SJCRH30 (cell line): ENCODE data around the gene BEGAIN. TPM values are rescaled to one million over a fixed set of nuclear protein-coding genes. Genes with fewer than 3 reads are reported as not detected.

Experiments
- DNase-seq, 2 experiments: peaks; one replicate each; pipeline ENCODE4 v3.0.0-alpha.2; 2015 to 2020
- H3K27ac ChIP-seq: fragments of 250-450 bp; sonication (Bioruptor Pico); 2 replicates; pipeline ENCODE4 v1.5.1; 2020; ENCODE audit warnings: mild to moderate bottlenecking, moderate library complexity
- H3K27me3 ChIP-seq: fragments of 250-450 bp; sonication (Bioruptor Pico); 2 replicates; pipeline ENCODE4 v1.5.1; 2020; ENCODE audit warnings: mild to moderate bottlenecking, moderate library complexity
- H3K36me3 ChIP-seq: fragments of 250-450 bp; sonication (Bioruptor Pico); 2 replicates; pipeline ENCODE4 v1.5.1; 2020; ENCODE audit warnings: mild to moderate bottlenecking, moderate library complexity
- H3K4me1 ChIP-seq: fragments of 250-450 bp; sonication (Bioruptor Pico); 2 replicates; pipeline ENCODE4 v1.5.1; 2020; ENCODE audit warnings: mild to moderate bottlenecking, moderate library complexity
- H3K4me3 ChIP-seq: fragments of 250-450 bp; sonication (Bioruptor Pico); 2 replicates; pipeline ENCODE4 v1.5.1; 2020; ENCODE audit warnings: mild to moderate bottlenecking, moderate library complexity
- H3K9me3 ChIP-seq: fragments of 250-450 bp; sonication (Bioruptor Pico); replicated peaks from 2 replicates; pipeline ENCODE4 v1.5.1; 2020; ENCODE audit warnings: mild to moderate bottlenecking, moderate library complexity
- total RNA-seq: library from RNA; depleted of rRNA; stranded (reverse); fragments of >200 nt; shearing (Covaris generic); gene quantifications from 2 replicates; pipeline ENCODE4 v1.2.3, GENCODE V29; 2014

Gene BEGAIN
- total RNA-seq, 1 experiment from 2014 or later = 0.85 TPM

DNA sequence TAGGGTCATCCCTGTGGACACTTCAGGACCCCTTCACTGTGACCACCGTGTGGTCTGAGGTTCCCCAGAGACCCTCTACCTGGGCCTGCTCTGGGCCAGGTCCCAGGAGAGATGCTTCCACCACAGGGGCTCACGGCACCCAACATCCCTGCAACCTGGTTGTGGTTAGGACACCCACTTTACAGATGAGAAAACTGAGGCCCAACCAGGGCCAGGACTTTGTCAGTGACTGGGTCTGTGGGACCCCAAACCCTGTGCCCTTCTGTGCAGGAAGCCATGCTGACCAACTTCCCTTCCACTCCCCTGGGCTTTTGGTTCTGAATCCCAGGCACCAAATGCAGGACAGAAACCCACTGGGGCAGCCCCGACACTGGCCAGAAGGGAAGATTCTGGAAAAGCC is 21.6 kb downstream of the BEGAIN start:
- Histone ChIP-seq H3K27ac (no peak overlapping the region), H3K4me1 (no peaks in the 10 kb centered on the region), H3K27me3 (peaks cover 7% of the 10 kb centered on the region; the same call in 1 of the 2 replicates), H3K4me3 (no peak overlapping the region), H3K9me3 (no peaks in the 10 kb centered on the region), H3K36me3 (no peaks in the 10 kb centered on the region)
- no peak for DNase-seq

DNA sequence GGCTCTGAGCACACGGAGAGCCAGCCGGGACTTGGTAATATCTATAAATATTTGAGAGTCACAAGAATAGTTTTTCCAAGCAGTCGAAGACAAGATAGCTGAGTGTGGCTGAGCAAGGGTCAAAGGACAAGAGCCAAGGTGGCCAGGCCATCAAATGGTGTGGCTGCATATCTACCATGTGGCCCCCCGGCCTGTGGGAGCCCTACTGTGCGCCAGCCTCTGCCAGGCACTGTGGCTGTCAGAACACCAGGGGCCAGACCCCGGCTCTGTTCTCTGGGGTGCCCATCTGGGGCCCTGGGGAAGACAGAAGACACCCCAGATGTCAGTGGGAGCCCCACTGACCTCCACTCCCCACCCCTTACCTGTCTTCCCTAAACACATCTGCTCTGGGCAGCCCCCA is 22.7 kb downstream of the BEGAIN start:
- Histone ChIP-seq H3K27ac (no peak overlapping the region), H3K4me3 (no peak overlapping the region), H3K27me3 (peaks cover 12% of the 10 kb centered on the region; the same call in 1 of the 2 replicates), H3K9me3 (no peaks in the 10 kb centered on the region), H3K36me3 (no peaks in the 10 kb centered on the region), H3K4me1 (no peaks in the 10 kb centered on the region)
- no peak for DNase-seq

DNA sequence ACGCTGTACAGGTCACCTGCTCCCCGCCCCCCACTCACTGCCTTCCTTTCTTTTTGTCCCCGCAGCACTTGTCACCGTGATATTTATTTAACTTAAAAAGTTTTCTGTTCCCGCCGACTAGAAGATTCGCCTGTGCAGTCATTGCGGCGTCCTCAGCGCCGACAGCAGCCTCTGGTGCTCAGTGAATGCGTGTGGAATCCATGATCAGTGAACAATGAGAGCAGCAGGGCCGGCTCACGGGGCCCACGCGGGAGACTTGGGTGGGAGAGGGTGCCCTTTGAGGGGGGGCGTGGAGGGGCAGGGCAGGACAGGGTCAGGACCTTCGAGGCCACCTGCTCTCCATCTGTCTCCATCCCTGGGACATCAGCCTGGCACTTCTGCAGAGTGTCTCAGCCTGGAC is 24.5 kb downstream of the BEGAIN start:
- DNase-seq = no peak
- H3K36me3 ChIP-seq = no peaks in the 10 kb centered on the region
- no peaks in the 10 kb centered on the region for H3K9me3 ChIP-seq
- H3K4me3 ChIP-seq = no peak overlapping the region
- H3K27me3 ChIP-seq = peaks cover 12% of the 10 kb centered on the region; the same call in 1 of the 2 replicates
- H3K4me1 ChIP-seq = no peaks in the 10 kb centered on the region
- H3K27ac ChIP-seq = no peak overlapping the region

DNA sequence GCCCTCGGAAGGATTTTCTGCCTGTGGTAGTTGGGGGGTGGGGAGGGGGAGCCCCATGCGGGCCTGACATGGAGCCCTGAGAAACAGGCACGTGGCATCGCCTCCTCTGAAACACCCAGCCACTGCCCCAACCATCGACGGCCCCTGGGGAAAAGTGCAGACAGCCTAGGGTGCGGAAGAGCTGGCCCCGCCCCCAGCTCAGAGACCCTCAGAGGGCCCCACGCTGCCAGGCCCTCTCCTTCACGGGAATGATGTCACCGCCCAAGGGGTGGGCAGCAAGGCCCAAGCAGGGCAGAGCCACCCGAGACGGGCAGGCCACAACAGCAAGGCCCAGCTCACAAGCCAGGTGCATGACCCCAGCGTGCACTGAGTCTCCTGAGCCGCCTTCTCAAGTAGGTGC is 26.2 kb downstream of the BEGAIN start:
- Histone ChIP-seq H3K4me3 (no peak overlapping the region), H3K27ac (no peak overlapping the region), H3K36me3 (no peaks in the 10 kb centered on the region), H3K27me3 (peaks cover 12% of the 10 kb centered on the region; the same call in 1 of the 2 replicates), H3K4me1 (no peaks in the 10 kb centered on the region), H3K9me3 (no peaks in the 10 kb centered on the region)
- DNase-seq = no peak

DNA sequence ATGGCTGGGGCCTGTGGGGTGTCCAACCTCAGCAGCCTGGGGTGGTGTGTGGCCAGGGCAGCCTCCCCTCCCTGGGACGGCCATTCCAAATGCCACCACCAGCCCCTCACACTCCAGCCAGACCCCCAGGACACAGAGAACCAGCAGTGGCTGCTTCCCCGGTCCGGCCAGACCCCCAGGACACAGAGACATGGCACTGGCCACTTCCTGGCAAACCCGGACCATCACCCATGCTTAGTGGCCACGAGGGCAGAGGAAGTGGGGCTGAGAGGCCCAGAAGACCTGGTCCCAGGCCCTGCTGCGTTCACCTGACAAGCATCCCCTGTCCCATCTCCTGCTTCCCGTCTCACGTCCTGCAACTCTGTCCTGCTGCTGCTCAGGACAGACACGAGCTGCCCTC is 26.7 kb downstream of the BEGAIN start:
- no peaks in the 10 kb centered on the region for H3K9me3 ChIP-seq
- H3K4me3 ChIP-seq = no peak overlapping the region
- DNase-seq = no peak
- H3K27me3 ChIP-seq = peaks cover 12% of the 10 kb centered on the region; the same call in 1 of the 2 replicates
- no peak overlapping the region for H3K27ac ChIP-seq
- no peaks in the 10 kb centered on the region for H3K36me3 ChIP-seq
- no peaks in the 10 kb centered on the region for H3K4me1 ChIP-seq

DNA sequence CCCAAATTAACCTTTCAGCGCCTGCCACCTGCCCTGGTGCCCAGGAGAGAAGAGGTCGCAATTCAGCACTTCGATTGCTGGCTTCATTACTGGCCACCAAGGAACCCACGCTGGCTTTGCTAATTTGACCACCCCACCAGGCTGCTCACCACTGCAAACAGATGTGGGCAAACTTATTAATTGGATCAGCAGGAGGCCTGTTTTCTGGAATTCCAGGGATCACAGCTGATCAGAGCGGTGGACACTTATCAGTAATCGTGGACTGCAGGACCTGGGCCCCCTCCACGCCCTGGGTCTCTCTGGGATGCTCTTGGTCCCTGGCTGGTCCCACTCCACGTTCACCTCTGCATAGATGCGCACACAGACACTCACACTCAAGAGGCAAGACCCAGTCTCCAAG is 27.8 kb downstream of the BEGAIN start:
- H3K27ac ChIP-seq = no peak overlapping the region
- no peak for DNase-seq
- H3K4me3 ChIP-seq = no peak overlapping the region
- H3K9me3 ChIP-seq = no peaks in the 10 kb centered on the region
- H3K4me1 ChIP-seq = no peaks in the 10 kb centered on the region
- peaks cover 19% of the 10 kb centered on the region; the same call in 1 of the 2 replicates for H3K27me3 ChIP-seq
- H3K36me3 ChIP-seq = no peaks in the 10 kb centered on the region

DNA sequence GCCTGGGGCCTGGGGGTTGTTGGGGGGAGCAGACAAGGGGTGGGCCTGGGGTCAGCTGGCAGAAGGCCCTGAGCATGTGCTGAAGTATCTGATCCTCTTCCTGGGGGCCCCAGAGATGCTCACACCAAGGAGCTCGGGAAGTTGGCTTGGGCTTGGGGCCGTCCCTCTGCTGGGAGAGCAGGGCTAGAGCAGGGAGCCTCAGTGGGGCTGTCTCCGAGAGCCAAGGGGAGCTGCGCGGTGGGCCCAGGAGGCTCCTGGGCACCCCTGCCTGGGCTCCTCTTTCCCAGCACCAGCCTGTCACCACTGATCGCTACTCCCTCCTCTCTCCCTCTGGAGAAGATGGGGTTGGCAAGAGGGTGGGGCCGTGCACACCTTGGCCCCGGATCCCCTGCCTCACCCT is 28.3 kb downstream of the BEGAIN start:
- no peak overlapping the region for H3K4me3 ChIP-seq
- no peak for DNase-seq
- no peaks in the 10 kb centered on the region for H3K9me3 ChIP-seq
- no peak overlapping the region for H3K27ac ChIP-seq
- H3K27me3 ChIP-seq = peaks cover 21% of the 10 kb centered on the region; the same call in 1 of the 2 replicates
- no peaks in the 10 kb centered on the region for H3K36me3 ChIP-seq
- no peaks in the 10 kb centered on the region for H3K4me1 ChIP-seq

DNA sequence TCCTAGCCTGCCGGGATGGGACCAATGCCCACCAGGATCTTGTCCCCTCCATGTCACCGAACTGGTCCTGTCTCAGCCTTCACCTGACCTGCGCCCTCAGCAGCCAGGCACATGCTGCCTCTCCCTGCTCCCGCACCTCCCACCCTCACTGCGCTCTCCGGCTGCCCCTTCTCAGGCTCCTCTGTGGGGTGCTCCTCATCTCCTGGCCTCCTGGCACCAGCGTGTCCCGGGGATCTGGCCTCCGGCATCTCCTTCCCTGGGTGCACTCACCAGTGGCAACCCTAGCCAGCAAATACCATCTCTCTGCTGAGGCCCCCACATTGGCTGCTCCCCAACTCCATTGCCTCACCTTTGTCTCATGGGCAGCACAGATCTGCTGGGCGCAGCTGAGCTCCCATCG is 29.0 kb downstream of the BEGAIN start:
- Histone ChIP-seq H3K4me1 (no peaks in the 10 kb centered on the region), H3K36me3 (no peaks in the 10 kb centered on the region), H3K4me3 (no peak overlapping the region), H3K27me3 (peaks cover 25% of the 10 kb centered on the region; the same call in 1 of the 2 replicates), H3K9me3 (no peaks in the 10 kb centered on the region), H3K27ac (no peak overlapping the region)
- DNase-seq = no peak

DNA sequence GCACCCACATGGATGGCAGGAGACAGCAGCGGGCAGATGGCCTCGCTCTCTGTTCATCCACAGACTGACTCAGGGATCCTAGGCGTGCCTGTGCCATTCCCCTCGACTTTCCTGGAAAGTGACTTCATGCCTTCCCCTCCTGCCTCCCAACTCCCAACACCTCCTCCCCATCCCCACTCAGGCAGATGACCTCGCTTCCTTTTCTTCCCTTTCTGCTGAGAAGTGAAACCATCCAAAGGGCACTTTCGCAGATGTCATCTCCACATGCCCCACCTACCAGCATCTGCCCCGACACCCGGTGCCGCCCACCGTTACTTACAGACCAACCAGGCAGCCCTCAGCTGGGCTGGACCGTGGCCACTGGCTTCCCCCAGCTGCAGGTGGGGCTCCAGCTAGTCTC is 29.6 kb downstream of the BEGAIN start:
- DNase-seq = no peak
- no peak overlapping the region for H3K27ac ChIP-seq
- H3K27me3 ChIP-seq = peaks cover 21% of the 10 kb centered on the region; the same call in 1 of the 2 replicates
- H3K9me3 ChIP-seq = no peaks in the 10 kb centered on the region
- H3K36me3 ChIP-seq = no peaks in the 10 kb centered on the region
- no peaks in the 10 kb centered on the region for H3K4me1 ChIP-seq
- H3K4me3 ChIP-seq = no peak overlapping the region

DNA sequence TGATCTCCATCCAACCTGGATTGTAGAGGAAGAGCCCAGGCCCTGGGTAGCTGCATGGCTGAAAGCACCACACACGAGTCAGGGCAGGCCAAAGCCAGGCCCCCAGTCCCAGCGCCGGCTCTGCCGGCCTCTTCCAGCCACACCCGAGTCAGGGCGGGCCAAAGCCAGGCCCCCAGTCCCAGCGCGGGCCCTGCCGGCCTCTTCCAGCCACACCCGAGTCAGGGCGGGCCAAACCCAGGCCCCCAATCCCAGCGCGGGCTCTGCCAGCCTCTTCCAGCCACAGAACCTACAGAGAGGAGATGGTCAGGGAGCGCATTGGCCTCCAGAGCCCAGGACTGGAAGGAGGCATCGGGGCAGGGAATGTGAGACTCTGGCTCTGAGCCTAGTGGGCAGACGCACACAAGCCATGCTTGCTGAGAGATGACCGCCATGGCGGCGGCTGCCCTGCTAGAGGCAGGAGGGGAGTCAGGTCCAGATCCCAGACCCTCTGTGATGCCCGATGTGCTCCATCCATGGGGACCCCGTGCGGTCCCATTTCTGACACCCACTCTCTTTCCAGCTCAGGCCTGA is 30.2 kb downstream of the BEGAIN start:
- DNase-seq = no peak
- no peaks in the 10 kb centered on the region for H3K4me1 ChIP-seq
- H3K27me3 ChIP-seq = peaks cover 25% of the 10 kb centered on the region; the same call in 1 of the 2 replicates
- H3K4me3 ChIP-seq = no peak overlapping the region
- H3K36me3 ChIP-seq = no peaks in the 10 kb centered on the region
- no peaks in the 10 kb centered on the region for H3K9me3 ChIP-seq
- no peak overlapping the region for H3K27ac ChIP-seq

DNA sequence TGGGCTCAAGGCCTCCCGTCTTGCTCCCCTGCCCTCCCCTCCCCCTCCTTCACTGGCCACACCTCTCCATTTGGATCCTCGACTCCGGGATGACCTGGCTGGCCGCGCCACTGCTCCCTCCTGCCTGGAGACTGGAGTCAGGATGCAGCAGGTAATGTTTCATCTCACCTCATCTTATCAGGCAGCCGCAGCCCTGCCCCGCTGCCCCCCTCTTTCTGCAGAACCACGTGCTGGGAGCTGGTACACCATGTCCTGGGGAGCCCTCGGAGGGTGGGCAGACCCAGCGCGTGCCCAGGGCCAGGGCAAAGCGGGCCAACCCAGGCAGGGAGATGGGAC is 31.1 kb downstream of the BEGAIN start:
- Histone ChIP-seq H3K4me3 (no peak overlapping the region), H3K4me1 (no peaks in the 10 kb centered on the region), H3K36me3 (no peaks in the 10 kb centered on the region), H3K27me3 (peaks cover 27% of the 10 kb centered on the region; the same call in 1 of the 2 replicates), H3K27ac (no peak overlapping the region), H3K9me3 (no peaks in the 10 kb centered on the region)
- DNase-seq = no peak

DNA sequence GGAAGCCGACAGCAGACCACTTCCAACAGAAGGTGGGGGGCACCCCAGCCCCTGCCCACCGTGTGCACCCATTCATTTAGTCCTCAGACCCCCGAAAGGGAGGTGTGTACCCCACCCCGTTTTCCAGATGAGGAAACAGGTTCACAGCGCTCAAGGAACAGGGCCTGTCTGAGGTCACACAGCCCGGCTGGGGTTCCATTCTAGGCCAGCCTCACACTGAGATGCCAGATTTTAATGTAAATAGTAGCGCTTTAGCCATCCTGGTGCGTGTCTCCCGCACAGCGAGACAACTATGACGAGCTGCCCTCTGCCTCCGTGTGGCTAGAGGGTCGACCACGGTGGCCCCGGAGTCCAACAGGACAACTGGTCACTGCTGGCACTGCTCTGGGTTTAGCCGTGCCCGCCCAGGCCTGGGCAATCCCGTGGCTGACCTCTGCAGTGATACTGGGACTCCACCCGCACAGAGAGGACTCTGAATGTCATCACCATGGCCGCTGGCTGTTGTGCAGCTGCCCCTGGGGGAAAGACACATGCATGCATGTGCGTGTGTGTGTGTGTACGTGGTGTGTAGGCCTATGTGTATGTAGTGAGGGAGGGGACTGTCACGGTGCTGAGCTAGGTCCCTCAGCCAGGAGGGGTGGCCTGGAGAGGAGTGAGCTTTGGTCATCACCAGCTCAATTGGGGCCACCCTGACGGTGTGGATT is 31.6 kb downstream of the BEGAIN start:
- Histone ChIP-seq H3K27me3 (peaks cover 29% of the 10 kb centered on the region; the same call in 1 of the 2 replicates), H3K4me1 (no peaks in the 10 kb centered on the region), H3K36me3 (no peaks in the 10 kb centered on the region), H3K4me3 (no peak overlapping the region), H3K9me3 (no peaks in the 10 kb centered on the region), H3K27ac (no peak overlapping the region)
- DNase-seq = no peak

DNA sequence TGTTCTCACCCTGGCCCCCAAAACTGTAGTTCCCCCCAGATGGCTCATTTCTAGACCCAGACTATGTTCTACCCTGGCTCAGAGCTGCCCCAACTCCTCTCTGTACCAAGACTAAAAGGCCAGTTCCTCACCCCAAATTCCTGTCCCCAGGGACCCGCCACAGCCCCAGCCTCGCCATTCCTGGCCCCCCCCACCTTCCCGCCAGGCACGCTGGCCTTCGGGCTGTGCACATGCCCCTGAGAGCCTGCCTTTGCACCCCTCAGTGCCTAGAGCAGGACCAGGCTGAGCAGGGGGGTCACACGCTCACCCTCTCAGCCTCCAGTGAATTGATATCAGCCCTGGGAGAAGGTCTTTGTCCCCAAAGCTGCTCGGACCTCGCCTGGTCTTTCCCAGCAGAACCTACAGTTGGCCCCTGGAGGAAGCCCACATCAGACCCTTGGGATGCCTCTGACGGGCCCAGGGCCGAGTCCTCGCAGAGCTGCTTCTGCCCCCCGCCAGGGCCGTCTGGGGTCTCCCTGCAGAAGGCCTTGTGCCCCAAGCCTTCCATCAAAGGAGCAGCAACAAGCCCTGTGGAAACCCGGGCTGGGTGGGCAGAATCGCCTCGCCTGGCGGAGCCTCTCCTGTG is 32.4 kb downstream of the BEGAIN start:
- no peaks in the 10 kb centered on the region for H3K9me3 ChIP-seq
- DNase-seq = no peak
- H3K27ac ChIP-seq = no peak overlapping the region
- H3K4me3 ChIP-seq = no peak overlapping the region
- no peaks in the 10 kb centered on the region for H3K36me3 ChIP-seq
- H3K27me3 ChIP-seq = peaks cover 24% of the 10 kb centered on the region; the same call in 1 of the 2 replicates
- H3K4me1 ChIP-seq = no peaks in the 10 kb centered on the region

DNA sequence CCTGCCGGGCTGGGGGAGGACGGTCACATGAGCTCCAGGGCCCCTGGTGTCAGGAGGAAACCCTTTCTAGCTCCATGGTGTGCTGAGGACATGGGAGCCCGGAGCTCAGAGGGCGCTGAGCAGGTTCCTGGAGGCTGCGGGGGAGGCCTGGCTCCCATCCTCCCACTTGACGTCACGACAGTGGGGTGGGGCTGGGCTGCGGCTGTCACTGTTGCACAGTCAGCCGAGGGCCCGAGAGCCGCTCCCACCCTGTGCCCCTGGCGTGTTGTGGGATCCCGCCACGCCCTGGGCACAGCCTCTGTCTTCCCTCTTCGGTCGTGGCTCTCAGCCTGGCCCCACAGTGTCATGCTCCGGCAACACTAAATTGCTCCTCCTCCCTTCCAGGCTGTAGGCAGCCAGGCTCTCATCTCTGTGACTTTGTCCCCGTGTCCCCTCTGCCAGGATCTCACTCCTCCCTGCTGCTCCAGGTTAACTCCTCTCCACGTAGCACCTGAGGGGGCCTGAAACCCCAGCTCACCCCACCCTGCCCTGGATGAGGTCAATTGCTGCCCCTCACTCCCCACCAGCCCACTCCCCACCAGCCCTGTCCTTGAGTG is 33.0 kb downstream of the BEGAIN start:
- H3K4me3 ChIP-seq = no peak overlapping the region
- no peaks in the 10 kb centered on the region for H3K9me3 ChIP-seq
- H3K27ac ChIP-seq = no peak overlapping the region
- no peaks in the 10 kb centered on the region for H3K36me3 ChIP-seq
- H3K27me3 ChIP-seq = peaks cover 24% of the 10 kb centered on the region; the same call in 1 of the 2 replicates
- no peaks in the 10 kb centered on the region for H3K4me1 ChIP-seq
- no peak for DNase-seq

DNA sequence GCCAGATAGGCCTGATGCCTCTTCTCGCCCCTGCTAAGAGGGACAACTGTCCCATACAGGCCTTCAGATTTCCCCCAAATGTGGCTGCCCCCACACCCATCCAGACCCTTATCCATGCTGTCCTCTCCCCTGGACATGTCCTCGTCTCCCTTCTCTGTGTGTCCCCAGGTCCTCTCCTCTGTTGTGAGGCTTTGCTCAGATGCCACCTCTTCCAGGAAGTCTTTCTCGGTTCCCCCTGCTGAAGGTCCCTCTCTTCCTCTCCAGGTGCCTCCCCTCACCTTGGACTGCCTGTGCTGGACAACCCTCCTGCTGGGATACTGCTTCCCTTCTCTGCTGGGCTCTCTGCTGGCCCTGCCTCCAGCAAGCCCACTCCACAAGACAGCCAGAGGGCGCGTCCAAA is 33.7 kb downstream of the BEGAIN start:
- H3K4me3 ChIP-seq = no peak overlapping the region
- H3K36me3 ChIP-seq = no peaks in the 10 kb centered on the region
- H3K27me3 ChIP-seq = peaks cover 24% of the 10 kb centered on the region; the same call in 1 of the 2 replicates
- no peaks in the 10 kb centered on the region for H3K9me3 ChIP-seq
- no peak for DNase-seq
- H3K4me1 ChIP-seq = no peaks in the 10 kb centered on the region
- no peak overlapping the region for H3K27ac ChIP-seq
